ENCODE measurements around the gene ITPK1.

DNA sequence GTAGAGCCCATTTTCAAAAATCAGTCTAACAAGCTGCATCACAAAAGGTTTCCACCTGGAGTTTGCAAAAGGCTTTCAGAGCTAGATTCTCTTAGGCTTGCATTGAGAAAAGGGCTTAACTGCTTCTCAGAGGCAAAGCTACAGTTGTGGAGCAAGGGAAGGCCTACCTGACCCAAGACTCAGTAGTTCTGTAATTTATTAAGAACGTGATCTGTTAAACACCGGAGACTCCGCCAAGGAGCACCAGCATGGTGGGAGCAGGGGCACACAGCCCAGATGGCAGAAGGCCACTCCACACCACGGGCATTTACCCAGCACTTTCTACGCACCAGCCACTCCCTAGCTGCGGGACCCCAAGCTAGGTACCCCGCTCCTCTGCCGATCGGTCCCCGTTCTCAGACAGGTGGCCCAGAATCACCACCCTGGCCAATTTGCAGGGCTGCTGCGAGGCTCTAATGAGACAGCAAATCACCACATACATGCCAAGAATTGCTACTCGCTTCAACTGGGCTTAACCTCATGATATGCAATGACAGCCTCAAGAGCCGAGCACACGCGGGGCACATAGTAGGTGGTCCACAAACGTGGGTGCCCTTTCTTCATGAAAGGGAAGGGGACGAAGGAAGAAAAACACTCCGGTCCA is 1.5 kb downstream of the ITPK1 start:
- TF ChIP-seq, protein P1, sequence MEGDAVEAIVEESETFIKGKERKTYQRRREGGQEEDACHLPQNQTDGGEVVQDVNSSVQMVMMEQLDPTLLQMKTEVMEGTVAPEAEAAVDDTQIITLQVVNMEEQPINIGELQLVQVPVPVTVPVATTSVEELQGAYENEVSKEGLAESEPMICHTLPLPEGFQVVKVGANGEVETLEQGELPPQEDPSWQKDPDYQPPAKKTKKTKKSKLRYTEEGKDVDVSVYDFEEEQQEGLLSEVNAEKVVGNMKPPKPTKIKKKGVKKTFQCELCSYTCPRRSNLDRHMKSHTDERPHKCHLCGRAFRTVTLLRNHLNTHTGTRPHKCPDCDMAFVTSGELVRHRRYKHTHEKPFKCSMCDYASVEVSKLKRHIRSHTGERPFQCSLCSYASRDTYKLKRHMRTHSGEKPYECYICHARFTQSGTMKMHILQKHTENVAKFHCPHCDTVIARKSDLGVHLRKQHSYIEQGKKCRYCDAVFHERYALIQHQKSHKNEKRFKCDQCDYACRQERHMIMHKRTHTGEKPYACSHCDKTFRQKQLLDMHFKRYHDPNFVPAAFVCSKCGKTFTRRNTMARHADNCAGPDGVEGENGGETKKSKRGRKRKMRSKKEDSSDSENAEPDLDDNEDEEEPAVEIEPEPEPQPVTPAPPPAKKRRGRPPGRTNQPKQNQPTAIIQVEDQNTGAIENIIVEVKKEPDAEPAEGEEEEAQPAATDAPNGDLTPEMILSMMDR (IDR thresholded peaks at IDR 0.05): no peak
- TF ChIP-seq POLR2A (IDR thresholded peaks at IDR 0.05; ENCODE audit: low read depth): no peak
- TF ChIP-seq POLR2AphosphoS5 (IDR thresholded peaks at IDR 0.05): no peak

Measured in esophagus muscularis mucosa (tissue), 3 donors.